A673 (cell line): ENCODE data around the gene SLC2A14.

Experiments
- CTCF ChIP-seq: fragments of 300-800, 200-600 bp; sonication (generic); conservative IDR thresholded peaks from 2 replicates; pipeline ENCODE4 v1.5.1; 2017; ENCODE audit warnings: low read depth, mild to moderate bottlenecking, antibody characterized with exemption, low read length, moderate library complexity, mixed read lengths
- EZH2 ChIP-seq: fragments of 200-600 bp; sonication (generic); IDR thresholded peaks from 2 replicates; pipeline ENCODE4 v1.6.1; 2017; ENCODE audit warnings: borderline replicate concordance, low read depth, mild to moderate bottlenecking, mixed read lengths, antibody characterized with exemption, low read length; ENCODE audit not compliant: poor library complexity, severe bottlenecking

DNA sequence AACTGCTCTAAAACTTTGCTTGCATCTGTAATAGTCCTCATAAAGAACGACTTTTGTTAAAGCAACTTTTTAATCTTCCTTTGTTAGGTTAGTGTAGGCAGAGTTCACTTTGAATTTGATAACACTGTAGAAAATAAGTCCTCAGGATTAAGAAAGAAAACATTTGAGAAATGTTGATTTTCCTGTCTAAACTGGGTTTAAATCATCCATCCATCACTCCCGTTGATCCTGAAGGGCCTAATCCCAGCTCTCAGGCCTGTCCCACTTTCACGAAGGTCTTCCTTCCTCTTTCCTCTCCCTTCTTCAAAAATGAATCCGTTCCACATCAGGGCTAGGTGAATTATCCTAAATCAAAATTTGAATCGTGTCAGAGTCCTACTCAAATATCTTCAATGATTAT is 36.9 kb downstream of the SLC2A14 start:
- TF ChIP-seq CTCF (no peak), EZH2 (no peak)
